ENCODE data around the gene PATZ1.

The PATZ1 gene

GRCh38 chr22:31278626-31279326, 67.4 kb downstream of the PATZ1 start:
- TF ChIP-seq CTCF (IDR thresholded peaks at IDR 0.05; ENCODE audit: poor library complexity, severe bottlenecking): no peak
- Histone ChIP-seq H3K36me3 (ENCODE audit: low read depth) (peaks cover 52% of the 10 kb centered on the region), H3K4me3 (ENCODE audit: severe bottlenecking) (no peak overlapping the region), H3K27me3 (ENCODE audit: insufficient read depth, poor library complexity, severe bottlenecking) (no peaks in the 10 kb centered on the region), H3K9me3 (ENCODE audit: severe bottlenecking) (no peaks in the 10 kb centered on the region), H3K27ac (ENCODE audit: poor library complexity, severe bottlenecking) (no peak overlapping the region), H3K4me1 (ENCODE audit: insufficient read depth, poor library complexity, severe bottlenecking) (no peaks in the 10 kb centered on the region)
- ATAC-seq (ENCODE audit: low read depth): no peak
- DNase-seq (ENCODE audit: low spot score): no peak

- Histone ChIP-seq H3K4me1 (ENCODE audit: insufficient read depth, poor library complexity, severe bottlenecking) (no peaks in the 10 kb centered on the region), H3K9me3 (ENCODE audit: severe bottlenecking) (no peaks in the 10 kb centered on the region), H3K36me3 (ENCODE audit: low read depth) (peaks cover 58% of the 10 kb centered on the region), H3K27me3 (ENCODE audit: insufficient read depth, poor library complexity, severe bottlenecking) (no peaks in the 10 kb centered on the region), H3K4me3 (ENCODE audit: severe bottlenecking) (no peak overlapping the region), H3K27ac (ENCODE audit: poor library complexity, severe bottlenecking) (no peak overlapping the region)
- DNase-seq (ENCODE audit: low spot score) (no peak), ATAC-seq (ENCODE audit: low read depth) (no peak)
- TF ChIP-seq CTCF (IDR thresholded peaks at IDR 0.05; ENCODE audit: poor library complexity, severe bottlenecking): no peak
Observed at GRCh38 chr22:31278151-31278621, 68.0 kb downstream of the PATZ1 start.

GRCh38 chr22:31277741-31278140, 68.4 kb downstream of the PATZ1 start:
- Histone ChIP-seq H3K4me1 (ENCODE audit: insufficient read depth, poor library complexity, severe bottlenecking) (no peaks in the 10 kb centered on the region), H3K4me3 (ENCODE audit: severe bottlenecking) (no peak overlapping the region), H3K27ac (ENCODE audit: poor library complexity, severe bottlenecking) (no peak overlapping the region), H3K36me3 (ENCODE audit: low read depth) (peaks cover 62% of the 10 kb centered on the region), H3K9me3 (ENCODE audit: severe bottlenecking) (no peaks in the 10 kb centered on the region), H3K27me3 (ENCODE audit: insufficient read depth, poor library complexity, severe bottlenecking) (no peaks in the 10 kb centered on the region)
- TF ChIP-seq CTCF (IDR thresholded peaks at IDR 0.05; ENCODE audit: poor library complexity, severe bottlenecking): no peak
- ATAC-seq (ENCODE audit: low read depth) (no peak), DNase-seq (ENCODE audit: low spot score) (no peak)

GRCh38 chr22:31276426-31277167, 69.5 kb downstream of the PATZ1 start:
- ATAC-seq (ENCODE audit: low read depth) (no peak), DNase-seq (ENCODE audit: low spot score) (no peak)
- peaks cover 74% of the 10 kb centered on the region for H3K36me3 ChIP-seq (ENCODE audit: low read depth)
- H3K4me3 ChIP-seq (ENCODE audit: severe bottlenecking): no peak overlapping the region
- TF ChIP-seq CTCF (IDR thresholded peaks at IDR 0.05; ENCODE audit: poor library complexity, severe bottlenecking): no peak
- H3K4me1 ChIP-seq (ENCODE audit: insufficient read depth, poor library complexity, severe bottlenecking): no peaks in the 10 kb centered on the region
- H3K27me3 ChIP-seq (ENCODE audit: insufficient read depth, poor library complexity, severe bottlenecking): no peaks in the 10 kb centered on the region
- no peak overlapping the region for H3K27ac ChIP-seq (ENCODE audit: poor library complexity, severe bottlenecking)
- no peaks in the 10 kb centered on the region for H3K9me3 ChIP-seq (ENCODE audit: severe bottlenecking)
